ENCODE data around the gene SLC25A21.

GRCh38 chr14:36662543-36663403 lies 509.6 kb downstream of the SLC25A21 start:
- TF ChIP-seq EZH2phosphoT487 (IDR thresholded peaks at IDR 0.05; ENCODE audit: borderline replicate concordance, low read length) (no peak), CTCF (IDR thresholded peaks at IDR 0.05; ENCODE audit: low read depth, low read length, poor library complexity, severe bottlenecking) (no peak)

All from DOHH2 (cell line).